Esophagus muscularis mucosa (tissue), 4 donors: ENCODE data around the gene TBATA. TPM values are rescaled to one million over a fixed set of nuclear protein-coding genes. Genes with fewer than 3 reads are reported as not detected.

Experiments used
- DNase-seq: peaks from one replicate; pipeline ENCODE4 v3.0.0-alpha.2; 2017; ENCODE audit errors: extremely low spot score
- H3K27ac ChIP-seq, 4 donors: fragments of 200-600 bp; sonication (generic); replicated peaks in 1 of 4; 1 replicate in 3 of 4; 2 replicates in 1 of 4; pipeline ENCODE4 v1.5.1; 2016 to 2019; ENCODE audit warnings: mild to moderate bottlenecking in 1 of 4
- H3K27me3 ChIP-seq, 4 donors: fragments of 200-600 bp; sonication (generic); one replicate each; pipeline versions ENCODE4 v1.5.1 to v1.6.0; 2016 to 2019
- H3K36me3 ChIP-seq, 4 donors: fragments of 200-600 bp; sonication (generic); one replicate each; pipeline ENCODE4 v1.5.1; 2016 to 2019
- H3K4me1 ChIP-seq, 4 donors: fragments of 200-600 bp; sonication (generic); one replicate each; pipeline ENCODE4 v1.5.1; 2016 to 2019
- H3K4me3 ChIP-seq, 4 donors: fragments of 200-600 bp; sonication (generic); 1 replicate in 2 of 4; 2 replicates in 2 of 4; pipeline ENCODE4 v1.5.1; 2016 to 2019; ENCODE audit warnings: mild to moderate bottlenecking in 4 of 4, moderate library complexity in 1 of 4
- H3K9me3 ChIP-seq, 4 donors: fragments of 200-600 bp; sonication (generic); 1 replicate in 3 of 4; 2 replicates in 1 of 4; pipeline ENCODE4 v1.5.1; 2016 to 2019
- EP300 ChIP-seq: sonication (generic); formaldehyde crosslinking; IDR thresholded peaks from one replicate; pipeline ENCODE4 v1.6.1; 2017; ENCODE audit warnings: antibody characterized with exemption
- POLR2A ChIP-seq: fragments of 450-650 bp; IDR thresholded peaks from one replicate; pipeline ENCODE4 v1.6.1; 2017; ENCODE audit warnings: antibody characterized with exemption, moderate library complexity, mild to moderate bottlenecking, low read depth
- POLR2AphosphoS5 ChIP-seq, 2 donors: sonication (generic); formaldehyde crosslinking; IDR thresholded peaks; one replicate each; pipeline ENCODE4 v1.6.1; 2017; ENCODE audit warnings: antibody characterized with exemption in 2 of 2
- WGBS: methylation state at CpG from one replicate; pipeline ENCODE4 v1.1.5; 2018; 5-methylcytosine and 5-hydroxymethylcytosine counted together
- intact Hi-C: fragments of 100-400 bp; cut with DNase I; formaldehyde crosslinking; loops from one replicate; pipeline ENCODE4 v1.15.1; 2023
- total RNA-seq, 4 donors: library from RNA; depleted of rRNA; stranded (reverse); fragments of >200 nt; gene quantifications; one replicate each; pipeline versions ENCODE4 v1.1.0 to v1.2.1, GENCODE V29; 2016
- TF ChIP-seq, protein P1 (sequence below), 3 experiments: fragments of 200-600 bp in 2 of 3; fragments of 450-650 bp in 1 of 3; sonication (generic) in 2 of 3; IDR thresholded peaks; one replicate each; pipeline ENCODE4 v1.5.1; 2017 to 2019; ENCODE audit warnings: antibody characterized with exemption in 3 of 3, mild to moderate bottlenecking in 2 of 3, moderate library complexity in 1 of 3

TBATA gene
- total RNA-seq, 4 donors from 2014 or later, result not detected

DNA sequence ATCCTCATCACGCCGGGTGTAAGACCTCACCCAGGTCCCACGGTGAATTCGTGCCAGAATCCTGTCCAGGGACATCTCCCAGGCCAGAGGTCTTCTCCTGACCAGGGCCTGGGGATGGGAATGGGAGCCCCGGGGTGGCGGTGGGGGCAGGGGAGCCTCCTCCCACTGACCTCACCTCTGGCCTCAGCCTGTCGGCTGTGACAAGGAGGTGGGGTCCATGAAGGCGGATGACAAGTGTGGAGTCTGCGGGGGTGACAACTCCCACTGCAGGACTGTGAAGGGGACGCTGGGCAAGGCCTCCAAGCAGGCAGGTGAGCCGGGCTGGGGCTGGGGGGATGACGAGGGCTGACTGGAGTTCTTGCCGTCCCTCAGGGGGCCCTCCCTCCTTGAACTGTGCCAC, 41.3 kb downstream of the TBATA start:
- intact Hi-C loops, result no loop called here
- Histone ChIP-seq H3K4me1 (peaks cover 12 to 20% (median 19%) of the 10 kb centered on the region in 4 donors), H3K4me3 (no peak overlapping the region), H3K27ac (no peak overlapping the region), H3K27me3 (no peaks in the 10 kb centered on the region), H3K36me3 (no peaks in the 10 kb centered on the region), H3K9me3 (no peaks in the 10 kb centered on the region)
- WGBS, result 99% methylated on average over 10 of the region's 13 CpGs
- TF ChIP-seq POLR2AphosphoS5 (IDR thresholded peaks at IDR 0.05) (no peak), EP300 (no peak), POLR2A (no peak)
- TF ChIP-seq, protein P1, sequence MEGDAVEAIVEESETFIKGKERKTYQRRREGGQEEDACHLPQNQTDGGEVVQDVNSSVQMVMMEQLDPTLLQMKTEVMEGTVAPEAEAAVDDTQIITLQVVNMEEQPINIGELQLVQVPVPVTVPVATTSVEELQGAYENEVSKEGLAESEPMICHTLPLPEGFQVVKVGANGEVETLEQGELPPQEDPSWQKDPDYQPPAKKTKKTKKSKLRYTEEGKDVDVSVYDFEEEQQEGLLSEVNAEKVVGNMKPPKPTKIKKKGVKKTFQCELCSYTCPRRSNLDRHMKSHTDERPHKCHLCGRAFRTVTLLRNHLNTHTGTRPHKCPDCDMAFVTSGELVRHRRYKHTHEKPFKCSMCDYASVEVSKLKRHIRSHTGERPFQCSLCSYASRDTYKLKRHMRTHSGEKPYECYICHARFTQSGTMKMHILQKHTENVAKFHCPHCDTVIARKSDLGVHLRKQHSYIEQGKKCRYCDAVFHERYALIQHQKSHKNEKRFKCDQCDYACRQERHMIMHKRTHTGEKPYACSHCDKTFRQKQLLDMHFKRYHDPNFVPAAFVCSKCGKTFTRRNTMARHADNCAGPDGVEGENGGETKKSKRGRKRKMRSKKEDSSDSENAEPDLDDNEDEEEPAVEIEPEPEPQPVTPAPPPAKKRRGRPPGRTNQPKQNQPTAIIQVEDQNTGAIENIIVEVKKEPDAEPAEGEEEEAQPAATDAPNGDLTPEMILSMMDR (IDR thresholded peaks at IDR 0.05), result no peak
- no peak for DNase-seq

DNA sequence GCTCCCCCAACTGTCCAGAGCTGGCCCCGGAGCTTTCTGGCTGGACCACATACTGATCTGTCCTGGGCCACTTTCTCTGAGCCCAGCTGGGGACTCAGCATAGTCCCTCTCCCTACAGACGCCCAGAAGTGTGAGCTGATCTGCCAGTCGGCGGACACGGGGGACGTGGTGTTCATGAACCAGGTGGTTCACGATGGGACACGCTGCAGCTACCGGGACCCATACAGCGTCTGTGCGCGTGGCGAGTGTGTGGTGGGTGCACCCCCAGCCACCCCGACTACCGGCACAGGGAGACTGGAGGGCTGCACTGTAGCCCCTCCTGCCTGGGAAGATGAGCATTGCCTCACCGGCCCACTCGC, 41.8 kb downstream of the TBATA start:
- Histone ChIP-seq H3K4me3 (no peak overlapping the region), H3K4me1 (peaks cover 12 to 20% (median 19%) of the 10 kb centered on the region in 4 donors), H3K27me3 (no peaks in the 10 kb centered on the region), H3K9me3 (no peaks in the 10 kb centered on the region), H3K36me3 (no peaks in the 10 kb centered on the region), H3K27ac (no peak overlapping the region)
- no peak for DNase-seq
- intact Hi-C loops, result no loop called here
- no CpG with 5 or more reads among the region's 17 CpGs for whole genome bisulfite sequencing
- TF ChIP-seq, protein P1 (IDR thresholded peaks at IDR 0.05), result no peak
- no peak for TF ChIP-seq EP300
- TF ChIP-seq POLR2A, result no peak
- TF ChIP-seq POLR2AphosphoS5 (IDR thresholded peaks at IDR 0.05), result no peak

- intact Hi-C loops, result no loop called here
- no peak overlapping the region for H3K27ac ChIP-seq
- no peaks in the 10 kb centered on the region for H3K9me3 ChIP-seq
- WGBS, result 37% methylated on average over 7 of the region's 8 CpGs
- no peaks in the 10 kb centered on the region for H3K27me3 ChIP-seq
- H3K36me3 ChIP-seq, result no peaks in the 10 kb centered on the region
- no peak overlapping the region for H3K4me3 ChIP-seq
- TF ChIP-seq EP300 (no peak), POLR2AphosphoS5 (IDR thresholded peaks at IDR 0.05) (no peak), POLR2A (no peak)
- TF ChIP-seq, protein P1 (IDR thresholded peaks at IDR 0.05), result no peak
- no peak for DNase-seq
- peaks cover 12 to 20% (median 19%) of the 10 kb centered on the region in 4 donors for H3K4me1 ChIP-seq
These were observed 42.4 kb downstream of the TBATA start for GRCh38 chr10:70742537-70743429.

- H3K36me3 ChIP-seq, result no peaks in the 10 kb centered on the region
- no peak for DNase-seq
- no peak overlapping the region for H3K4me3 ChIP-seq
- H3K4me1 ChIP-seq, result peaks cover 12 to 20% (median 18%) of the 10 kb centered on the region in 4 donors
- intact Hi-C loops, result no loop called here
- no peaks in the 10 kb centered on the region for H3K27me3 ChIP-seq
- H3K9me3 ChIP-seq, result no peaks in the 10 kb centered on the region
- WGBS, result 74% methylated on average over 12 of the region's 12 CpGs
- TF ChIP-seq POLR2AphosphoS5 (IDR thresholded peaks at IDR 0.05) (no peak), EP300 (no peak)
- no peak overlapping the region for H3K27ac ChIP-seq
These were observed 44.5 kb downstream of the TBATA start for GRCh38 chr10:70740406-70741288.

DNA sequence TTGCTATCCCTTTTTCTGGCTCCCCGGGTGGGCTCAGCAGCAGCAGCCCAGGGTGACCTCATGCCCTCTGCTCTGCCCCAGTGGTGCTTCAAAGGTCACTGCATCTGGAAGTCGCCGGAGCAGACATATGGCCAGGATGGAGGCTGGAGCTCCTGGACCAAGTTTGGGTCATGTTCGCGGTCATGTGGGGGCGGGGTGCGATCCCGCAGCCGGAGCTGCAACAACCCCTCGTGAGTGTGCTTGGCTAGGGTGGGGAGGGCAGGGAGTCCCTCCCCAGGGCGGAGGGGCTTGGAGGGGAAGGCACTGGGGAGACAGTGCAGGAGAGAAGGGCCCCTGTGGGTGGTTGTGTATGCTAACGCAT, 46.4 kb downstream of the TBATA start:
- no peaks in the 10 kb centered on the region for H3K36me3 ChIP-seq
- H3K27ac ChIP-seq, result no peak overlapping the region
- DNase-seq, result no peak
- TF ChIP-seq POLR2AphosphoS5 (IDR thresholded peaks at IDR 0.05) (no peak), POLR2A (no peak), EP300 (no peak)
- TF ChIP-seq, protein P1 (IDR thresholded peaks at IDR 0.05), result no peak
- no peaks in the 10 kb centered on the region for H3K27me3 ChIP-seq
- H3K4me1 ChIP-seq, result peaks cover 12 to 20% (median 18%) of the 10 kb centered on the region in 4 donors
- intact Hi-C loops, result no loop called here
- H3K4me3 ChIP-seq, result no peak overlapping the region
- 89% methylated on average over 12 of the region's 12 CpGs for WGBS
- no peaks in the 10 kb centered on the region for H3K9me3 ChIP-seq
